Kidney tubule cell (primary cell): ENCODE results near the gene LCOR.

ENCODE experiments used
- DNase-seq: peaks from one replicate; pipeline ENCODE4 v3.0.0-alpha.2; 2018; ENCODE audit warnings: low spot score

Gene LCOR

DNA sequence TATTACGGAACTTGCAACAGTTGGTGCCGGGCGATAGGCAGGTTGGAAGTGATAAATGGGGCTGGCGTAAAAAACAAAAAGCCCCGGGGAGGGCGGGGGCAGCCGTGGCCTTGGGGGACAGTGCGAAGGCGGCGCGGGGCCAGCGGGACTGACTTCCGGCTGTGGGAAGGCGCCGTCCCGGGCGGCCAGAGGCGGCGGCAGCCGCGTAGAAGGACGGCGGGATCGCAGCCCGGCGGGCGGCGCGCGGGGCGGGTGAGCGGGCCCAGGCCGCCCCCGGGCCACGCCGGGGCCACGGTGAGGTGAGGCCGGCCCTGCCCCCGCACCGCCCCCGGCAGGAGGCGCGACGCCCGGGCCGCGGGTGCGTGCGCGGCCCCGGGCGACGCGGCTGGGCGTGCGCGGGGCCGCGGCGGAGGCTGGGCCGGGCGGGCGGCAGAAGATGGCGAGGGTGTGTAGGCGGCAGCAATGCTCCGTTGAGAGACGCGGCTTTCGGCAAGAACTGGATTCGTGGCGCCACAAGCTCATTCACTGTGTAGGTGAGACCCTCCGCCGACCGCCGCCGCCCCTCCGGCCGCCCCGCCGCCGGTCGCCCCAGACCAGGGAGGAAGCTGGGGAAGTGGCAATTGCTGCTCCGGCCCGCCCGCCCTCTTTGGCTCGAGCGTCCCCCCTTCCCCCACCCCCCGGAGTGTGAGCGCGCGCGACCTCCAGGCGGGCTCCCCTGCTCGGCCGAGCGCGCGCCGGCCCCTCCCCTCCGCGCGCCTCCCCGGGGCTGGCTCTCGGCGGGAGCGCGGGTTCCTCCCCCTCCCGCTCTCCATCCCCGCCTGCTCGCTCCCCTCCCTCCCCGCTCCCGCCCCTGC is at the start of gene LCOR:
Gene LCOR (plus strand): TSS at position 432 of the 854 bp plus-strand sequence. CDS start 116,760 bp downstream, outside the sequence.
- peak; percentile 90 for DNase-seq

GRCh38 chr10:96784253-96784652 is 47.8 kb upstream of the LCOR start:
- DNase-seq, result no peak

GRCh38 chr10:96789571-96790108 is 42.5 kb upstream of the LCOR start:
- no peak for DNase-seq

DNA sequence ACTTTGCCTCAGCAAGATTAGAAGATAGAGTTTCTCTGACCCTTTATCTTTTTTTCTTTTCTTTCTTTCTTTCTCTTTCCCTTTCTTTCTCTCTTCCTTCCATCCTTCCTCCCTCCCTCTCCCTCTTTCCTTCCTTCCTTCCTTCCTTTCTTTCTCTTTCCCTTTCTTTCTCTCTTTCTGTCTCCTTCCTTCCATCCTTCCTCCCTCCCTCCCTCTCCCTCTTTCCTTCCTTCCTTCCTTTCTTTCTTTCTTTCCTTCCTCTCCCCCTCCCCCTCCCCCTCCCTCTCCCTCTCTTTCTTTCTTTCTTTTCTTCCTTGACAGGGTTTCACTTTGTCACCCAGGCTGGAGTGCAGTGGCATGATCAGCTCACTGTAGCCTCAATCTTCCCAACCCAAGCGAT is 40.2 kb upstream of the LCOR start:
- no peak for DNase-seq

DNA sequence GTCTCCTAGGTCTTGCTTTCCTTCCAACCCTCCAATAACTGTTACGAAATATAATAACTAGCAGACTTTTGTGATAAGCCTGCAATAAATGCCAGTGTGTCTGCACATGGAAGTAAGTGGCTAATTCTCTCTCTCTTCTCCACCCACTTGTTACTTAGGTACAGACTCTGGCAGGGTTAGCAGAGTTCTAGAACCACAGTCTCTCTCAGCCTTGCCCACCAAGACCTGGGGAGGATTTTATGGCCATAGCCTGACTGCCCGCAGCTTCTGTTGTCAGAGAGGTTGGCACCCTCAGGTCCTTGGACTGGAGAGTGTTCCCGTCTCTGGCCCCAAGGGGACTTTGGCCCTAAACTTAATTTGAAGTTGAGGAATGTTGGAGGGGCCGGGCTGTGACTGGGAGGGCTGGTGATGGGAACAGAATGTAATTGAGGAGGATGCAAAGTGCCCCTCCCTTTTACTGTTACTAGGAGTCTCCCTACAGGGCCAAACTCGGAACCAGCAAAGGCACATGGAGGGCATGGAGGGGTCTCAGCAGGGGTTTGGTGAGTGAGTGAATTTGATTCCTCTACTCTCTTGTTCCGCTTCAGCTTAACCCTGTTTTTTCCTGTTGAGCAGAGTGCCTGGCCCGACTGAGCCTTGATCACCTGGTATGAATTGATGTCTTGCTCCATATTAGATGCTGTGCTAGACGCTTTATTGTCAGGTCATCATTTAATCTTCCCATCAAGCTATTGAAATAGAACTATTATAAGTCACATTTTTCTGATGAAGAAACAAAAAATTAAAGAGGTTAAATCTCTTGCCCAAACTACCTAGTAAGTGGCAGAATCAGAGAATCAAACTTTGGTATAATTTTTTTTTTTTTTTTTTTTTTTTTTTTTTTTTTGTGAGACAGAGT is 37.0 kb upstream of the LCOR start:
- DNase-seq, result no peak

DNA sequence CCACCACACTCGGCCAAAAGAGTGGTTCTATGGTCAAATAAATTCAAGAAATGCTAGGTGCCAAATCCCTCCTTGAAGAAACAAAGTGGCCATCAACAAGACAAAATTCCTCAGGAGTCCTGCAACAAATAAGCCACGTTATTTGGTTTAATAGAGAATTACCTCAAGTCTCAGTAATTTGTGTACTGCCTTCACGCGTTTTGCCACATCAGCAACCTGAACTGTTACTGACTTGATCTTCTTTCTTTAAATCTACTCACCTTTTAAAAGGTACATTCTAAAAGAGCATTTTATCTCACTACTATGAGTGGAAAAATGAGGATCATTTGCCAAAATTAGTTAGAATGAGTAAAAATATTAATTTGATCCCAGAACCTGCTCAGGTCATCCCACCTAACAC is 34.6 kb upstream of the LCOR start:
- no peak for DNase-seq

- no peak for DNase-seq
These were observed 28.8 kb upstream of the LCOR start for GRCh38 chr10:96803288-96803664.

DNA sequence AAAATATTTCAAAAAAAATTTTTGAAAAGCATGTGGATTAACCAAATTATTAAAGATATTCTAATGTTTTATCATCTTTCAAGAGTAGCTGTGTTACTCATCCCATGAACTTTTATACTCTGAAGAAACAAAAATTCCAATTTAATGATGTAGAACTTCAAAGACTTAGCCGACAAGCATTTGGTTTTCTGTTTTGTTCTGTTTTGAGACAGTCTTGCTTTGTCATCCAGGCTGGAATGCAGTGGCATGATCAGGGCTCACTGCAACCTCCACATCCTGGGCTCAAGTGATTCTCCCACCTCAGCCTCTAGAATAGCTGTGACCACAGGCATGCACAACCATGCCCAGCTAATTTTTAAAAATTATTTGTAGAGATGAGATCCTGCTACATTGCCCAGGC is 17.8 kb upstream of the LCOR start:
- peak; percentile 95 for DNase-seq

- peak; percentile 59 for DNase-seq
These were observed 13.1 kb upstream of the LCOR start for GRCh38 chr10:96818971-96819370.

DNA sequence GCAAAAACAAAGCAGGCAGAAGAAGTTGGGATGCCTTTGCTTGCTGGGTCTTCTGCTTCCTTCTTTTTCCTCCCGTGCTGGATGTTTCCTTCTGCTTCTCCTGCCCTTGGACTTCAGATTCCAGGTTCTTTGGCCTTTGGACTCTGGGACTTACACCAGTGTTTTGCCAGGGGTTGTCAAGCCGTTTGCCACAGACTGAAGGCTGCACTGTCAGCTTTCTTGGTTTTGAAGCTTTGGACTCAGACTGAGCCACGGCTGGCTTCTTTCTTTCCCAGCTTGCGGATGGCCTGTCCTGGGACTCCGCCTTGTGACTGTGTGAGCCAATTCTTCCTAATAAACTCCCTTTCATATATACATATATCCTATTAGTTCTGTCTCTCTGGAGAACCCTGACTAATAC is 11.3 kb upstream of the LCOR start:
- DNase-seq, result no peak

DNA sequence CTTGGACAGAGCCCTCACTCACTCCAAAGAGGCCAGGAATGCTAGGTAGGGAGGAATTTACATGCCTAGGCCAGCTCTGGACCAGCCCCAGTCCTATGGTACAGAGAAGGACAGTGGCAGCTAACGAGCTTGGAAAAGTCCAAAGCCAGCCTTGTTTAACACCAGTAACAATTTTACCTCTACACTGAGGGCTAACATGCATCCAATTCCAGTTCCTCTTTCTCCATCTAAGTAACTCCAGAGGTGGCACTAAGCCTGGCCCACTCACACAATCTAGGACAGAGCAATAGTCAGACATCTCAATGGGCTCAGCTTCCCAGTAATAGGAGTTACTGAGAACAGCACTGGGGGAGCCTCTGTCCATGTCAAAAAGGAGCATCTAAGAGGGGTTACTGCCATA is 5.7 kb upstream of the LCOR start:
- DNase-seq, result no peak

DNA sequence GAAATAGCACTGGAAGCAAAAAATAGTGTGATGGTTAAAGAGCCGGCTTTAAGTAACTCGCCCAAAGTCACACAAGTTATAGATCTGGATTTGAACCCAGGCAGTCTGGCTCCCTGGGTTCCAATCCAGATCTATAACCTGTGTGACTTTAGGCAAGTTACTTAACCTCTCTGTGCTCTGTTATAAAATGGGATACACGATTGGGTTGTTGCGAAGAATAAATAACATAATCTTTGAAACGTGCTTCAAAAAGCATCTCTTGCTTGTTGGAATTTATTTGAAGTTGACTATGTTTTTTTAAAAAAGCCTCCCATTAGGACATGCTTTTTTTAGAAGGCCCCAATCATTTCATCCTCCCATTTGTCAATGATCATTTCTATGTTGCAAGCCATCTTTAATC is 3.5 kb upstream of the LCOR start:
- DNase-seq, result no peak

DNA sequence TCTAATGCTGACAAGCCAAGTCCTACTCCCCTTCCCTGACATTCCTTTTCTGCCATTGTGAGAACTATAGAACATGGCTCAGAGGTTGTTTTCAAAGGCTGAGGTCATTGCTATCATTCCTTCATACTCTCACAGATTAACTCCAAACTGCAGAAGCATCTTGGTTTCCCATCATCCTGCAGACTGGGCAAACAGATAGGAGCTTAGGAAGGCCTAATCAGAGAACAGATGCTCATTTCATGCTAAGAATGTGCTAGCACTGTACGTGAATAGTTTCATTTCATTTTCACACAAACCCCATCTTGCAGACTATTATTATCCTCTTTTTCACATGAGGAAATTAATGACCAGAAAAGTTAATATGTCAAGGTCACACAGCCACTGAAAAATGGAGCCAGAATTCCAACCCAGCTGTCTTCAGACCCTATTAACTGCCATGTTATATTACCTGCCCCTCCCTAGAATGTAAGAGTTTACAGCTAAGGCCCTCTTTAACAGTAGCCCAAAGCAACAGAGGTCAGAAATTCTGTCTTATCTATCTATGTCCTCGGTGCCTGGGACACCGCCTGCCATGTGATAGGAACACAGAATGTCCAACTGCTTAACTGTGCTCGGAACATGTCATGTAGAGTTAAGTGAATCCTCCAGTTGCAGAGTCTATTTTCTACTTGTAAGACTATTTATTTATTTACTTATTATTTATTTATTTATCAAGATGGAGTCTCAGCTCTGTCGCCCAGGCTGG is 2.9 kb upstream of the LCOR start:
- DNase-seq, result no peak

DNA sequence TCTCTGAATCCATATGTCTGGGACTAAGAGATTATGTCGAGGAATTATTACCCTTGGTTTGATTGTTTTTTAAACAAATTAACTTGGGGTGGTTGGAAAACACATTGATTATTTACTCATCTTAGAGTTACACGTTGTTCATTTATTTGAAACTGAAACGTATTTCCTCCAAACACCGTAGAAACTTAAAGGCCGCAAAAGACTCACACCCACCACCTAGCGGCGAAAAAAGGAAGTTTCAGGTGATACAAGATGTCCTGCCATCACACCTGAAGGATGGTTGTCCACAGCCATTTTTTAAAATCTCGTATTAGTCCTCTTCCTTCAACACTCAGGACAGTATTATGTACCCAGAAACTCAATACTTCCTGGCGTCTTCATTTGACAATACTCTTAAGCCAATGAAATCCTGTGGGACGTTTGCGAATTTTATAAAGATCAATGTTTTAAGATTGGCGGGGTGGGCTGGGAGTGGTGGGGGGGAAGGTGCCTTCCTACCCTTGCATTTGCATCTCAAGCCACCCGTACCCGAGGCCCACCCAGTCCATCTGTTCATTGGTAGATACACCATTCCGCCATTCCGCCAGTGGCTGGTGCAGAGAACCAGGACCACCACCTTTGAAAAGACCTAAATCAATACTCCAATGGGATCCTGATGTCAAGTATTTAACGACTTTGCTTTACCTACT is 1.4 kb upstream of the LCOR start:
- DNase-seq, result peak; percentile 80

DNA sequence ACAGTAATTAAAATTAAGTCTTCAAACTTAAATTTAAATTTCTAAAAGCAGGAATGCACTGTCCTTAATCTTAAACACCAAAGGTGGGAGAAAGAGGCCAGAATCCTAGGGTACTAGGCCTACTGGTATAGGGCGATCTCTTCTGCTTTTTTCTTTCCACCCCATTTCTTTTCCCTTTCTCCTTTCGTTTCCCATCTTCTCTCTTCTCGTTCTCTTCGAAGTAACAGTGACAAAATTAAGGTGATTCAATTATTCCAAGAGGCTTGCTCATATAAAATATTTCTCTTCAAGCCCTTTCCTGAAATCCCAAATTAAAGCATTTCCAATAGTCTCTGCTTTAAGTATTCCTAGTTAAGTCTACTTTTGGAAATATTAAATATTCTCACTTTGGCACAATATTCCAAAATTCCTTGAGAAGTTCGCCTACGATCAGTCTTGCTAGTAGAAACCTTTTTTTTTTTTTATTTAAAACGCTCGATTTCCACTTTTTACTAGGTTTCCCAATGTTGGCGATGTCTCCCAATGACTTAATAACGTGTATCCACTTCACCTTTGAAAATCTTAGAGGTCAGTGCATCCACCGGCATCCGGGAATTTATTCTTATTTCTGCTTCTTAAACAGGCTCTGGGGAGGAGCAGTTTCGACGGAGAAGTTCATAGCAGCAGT is 765 bp upstream of the LCOR start:
- DNase-seq, result no peak

- peak; percentile 86 for DNase-seq
These were observed 672 bp downstream of the LCOR start for GRCh38 chr10:96832721-96833219.

- DNase-seq, result peak; percentile 45
These were observed 1.3 kb downstream of the LCOR start for GRCh38 chr10:96833220-96834001.

DNA sequence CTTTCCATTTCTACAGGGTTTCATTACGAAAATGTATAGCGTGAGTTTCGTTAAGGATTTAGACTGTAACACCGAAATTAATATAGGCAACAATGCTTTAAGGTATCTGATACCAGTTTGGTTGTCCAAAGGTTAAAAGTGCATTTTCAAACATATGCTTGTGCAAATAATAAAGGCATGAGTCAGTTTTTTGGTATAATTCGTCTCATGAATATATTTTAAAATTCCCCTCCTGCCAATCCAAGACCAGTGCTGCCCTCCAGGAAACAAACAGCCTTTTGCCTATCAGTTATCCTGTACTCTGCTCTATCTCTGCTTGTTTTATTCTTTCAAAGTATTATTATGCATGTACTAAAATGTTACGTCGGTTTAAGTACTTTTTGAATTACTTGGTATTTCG is 2.0 kb downstream of the LCOR start:
- DNase-seq, result peak; percentile 29

- no peak for DNase-seq
These were observed 3.8 kb downstream of the LCOR start for GRCh38 chr10:96835899-96836298.

DNA sequence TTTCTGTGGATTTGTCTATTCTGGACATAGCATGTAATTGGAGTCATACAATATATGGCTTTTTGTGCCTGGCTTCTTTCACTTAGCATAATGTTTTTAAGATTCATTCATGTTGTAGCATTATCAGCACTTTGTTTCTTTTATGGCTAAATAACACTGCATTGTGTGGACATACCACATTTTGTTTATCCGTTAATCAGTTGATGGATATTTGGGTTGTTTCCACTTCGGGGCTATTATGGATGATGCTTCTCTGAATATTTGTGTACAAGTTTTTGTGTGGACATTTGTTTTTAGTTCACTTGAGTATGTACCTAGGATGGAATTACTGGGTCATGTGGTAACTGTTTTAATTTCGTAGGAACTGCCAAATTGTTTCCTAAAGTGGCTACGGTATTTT is 6.4 kb downstream of the LCOR start:
- no peak for DNase-seq
